Mesodermal cell (in vitro differentiated cells): Measurements from ENCODE around the gene CRYBB1.

ENCODE experiments used
- H3K27ac ChIP-seq: 2 replicates; pipeline ENCODE4 v1.7.0; 2013; ENCODE audit warnings: mild to moderate bottlenecking, low read depth, low read length, moderate library complexity; ENCODE audit not compliant: severe bottlenecking
- H3K36me3 ChIP-seq: 2 replicates; pipeline ENCODE4 v1.7.1; 2013; ENCODE audit warnings: mild to moderate bottlenecking, low read length, moderate library complexity; ENCODE audit not compliant: control insufficient read depth, insufficient read depth
- H3K4me1 ChIP-seq: one replicate; pipeline ENCODE4 v1.7.1; 2013; ENCODE audit warnings: mild to moderate bottlenecking, low read length; ENCODE audit not compliant: insufficient read depth, control insufficient read depth, poor library complexity, severe bottlenecking
- H3K4me3 ChIP-seq: 2 replicates; pipeline ENCODE4 v1.7.0; 2013; ENCODE audit warnings: low read length, control low read depth, mild to moderate bottlenecking; ENCODE audit not compliant: insufficient read depth, poor library complexity, severe bottlenecking; ENCODE audit errors: extremely low read depth
- H3K9me3 ChIP-seq: 2 replicates; pipeline ENCODE4 v1.7.1; 2013; ENCODE audit warnings: mild to moderate bottlenecking, low read length, moderate library complexity; ENCODE audit not compliant: control insufficient read depth
- WGBS, 2 experiments: methylation state at CpG; one replicate each; pipeline ENCODE4 v1.1.5; 2013; ENCODE audit warnings: missing lambda C conversion rate in 2 of 2; ENCODE audit not compliant: insufficient coverage in 2 of 2; 5-methylcytosine and 5-hydroxymethylcytosine counted together

Gene CRYBB1

DNA sequence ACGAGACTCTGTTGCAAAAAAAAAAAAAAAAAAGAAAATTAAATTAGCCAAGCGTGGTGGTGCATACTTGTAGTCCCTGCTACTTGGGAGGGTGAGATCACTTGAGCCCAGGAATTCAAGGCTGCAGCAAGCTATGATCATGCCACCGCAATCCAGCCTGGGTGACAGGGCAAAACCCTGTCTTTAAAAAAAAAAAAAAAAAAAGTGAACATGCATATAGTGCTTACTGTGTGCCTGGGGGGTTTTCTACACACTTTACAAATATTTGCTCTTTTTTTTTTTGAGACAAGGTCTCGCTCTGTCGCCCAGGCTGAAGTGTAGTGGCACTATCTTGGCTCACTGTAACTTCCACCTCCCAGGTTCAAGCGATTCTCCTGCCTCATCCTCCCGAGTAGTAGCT is 40.7 kb downstream of the CRYBB1 start:
- 95 to 97% methylated on average over 5 of the region's 7 CpGs for WGBS, 2 experiments
- H3K4me3 ChIP-seq: no peak overlapping the region
- H3K9me3 ChIP-seq: no peaks in the 10 kb centered on the region
- H3K27ac ChIP-seq: no peak overlapping the region
- H3K4me1 ChIP-seq: peaks cover 16% of the 10 kb centered on the region
- peaks cover 15% of the 10 kb centered on the region for H3K36me3 ChIP-seq

DNA sequence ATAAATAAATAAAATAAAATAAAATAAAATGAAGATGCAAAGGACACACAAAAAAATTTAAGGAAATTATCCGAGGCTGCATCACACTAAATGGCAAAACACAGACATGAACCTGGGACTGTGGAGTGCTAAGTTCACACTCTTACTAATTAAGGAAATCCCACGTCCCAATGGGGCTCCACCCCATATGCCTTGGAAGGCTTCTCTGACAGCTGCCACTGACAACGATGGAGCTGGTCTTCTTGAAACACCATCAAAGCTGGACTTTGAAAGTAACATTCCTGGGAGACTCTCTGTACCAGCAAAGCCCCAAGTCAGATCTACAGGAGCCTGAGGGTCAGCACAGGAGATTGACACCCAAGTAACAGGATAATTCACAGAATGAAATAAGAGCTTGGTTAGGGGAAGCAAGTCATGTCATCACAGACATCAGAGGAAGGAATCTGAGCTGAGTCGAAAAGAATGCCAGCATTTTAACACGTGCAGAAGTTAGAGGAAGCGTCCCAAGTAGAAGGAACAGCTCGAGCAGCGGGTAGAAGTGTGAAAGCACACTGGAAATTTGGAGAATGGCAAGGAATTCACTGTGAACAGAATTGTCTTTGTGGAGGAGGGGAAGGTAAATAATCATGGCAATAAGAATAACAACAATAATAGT is 41.7 kb downstream of the CRYBB1 start:
- H3K4me3 ChIP-seq: no peak overlapping the region
- peaks cover 15% of the 10 kb centered on the region for H3K4me1 ChIP-seq
- H3K27ac ChIP-seq: peak overlapping the region; percentile 23
- H3K36me3 ChIP-seq: peaks cover 9% of the 10 kb centered on the region
- 63 to 69% methylated on average over 7 to 8 of the region's 8 CpGs for WGBS, 2 experiments
- H3K9me3 ChIP-seq: no peaks in the 10 kb centered on the region

DNA sequence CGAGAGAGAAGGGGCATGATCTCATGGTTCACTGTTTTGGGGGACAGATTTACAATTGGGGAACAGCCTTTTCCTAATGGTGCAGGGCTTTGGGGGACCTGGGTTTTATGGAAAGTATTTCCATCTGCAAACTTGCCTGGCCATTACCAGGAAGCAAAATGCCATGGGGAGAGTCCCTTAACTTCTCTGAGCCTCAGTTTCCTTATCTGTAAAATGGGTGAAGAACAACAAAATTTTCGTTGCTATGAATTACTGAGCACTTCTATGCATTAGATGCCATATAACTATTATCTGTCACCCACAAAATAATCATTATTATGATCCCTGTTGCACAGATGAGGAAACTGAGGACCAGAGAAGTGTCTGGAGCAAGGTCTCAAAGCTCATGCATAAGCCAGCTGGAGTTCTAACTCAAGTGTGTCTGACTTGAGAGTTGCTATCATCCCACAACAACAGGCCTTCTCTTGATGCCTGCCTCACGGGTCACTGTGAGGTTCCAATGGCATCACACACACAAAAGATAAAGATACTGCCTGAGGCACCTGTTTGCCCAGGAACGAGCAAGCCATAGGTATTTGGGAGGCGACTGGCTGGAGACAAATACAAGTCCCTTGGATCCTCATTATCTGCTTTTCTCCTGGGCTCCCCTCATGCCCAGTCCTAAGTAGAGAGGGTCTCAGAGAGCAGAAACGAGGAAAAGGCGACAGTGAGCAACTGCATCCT is 43.7 kb downstream of the CRYBB1 start:
- Histone ChIP-seq H3K27ac (no peak overlapping the region), H3K9me3 (no peaks in the 10 kb centered on the region), H3K36me3 (peaks cover 12% of the 10 kb centered on the region), H3K4me3 (no peak overlapping the region), H3K4me1 (peaks cover 4% of the 10 kb centered on the region)
- 86 to 93% methylated on average over 5 to 6 of the region's 7 CpGs for WGBS, 2 experiments

DNA sequence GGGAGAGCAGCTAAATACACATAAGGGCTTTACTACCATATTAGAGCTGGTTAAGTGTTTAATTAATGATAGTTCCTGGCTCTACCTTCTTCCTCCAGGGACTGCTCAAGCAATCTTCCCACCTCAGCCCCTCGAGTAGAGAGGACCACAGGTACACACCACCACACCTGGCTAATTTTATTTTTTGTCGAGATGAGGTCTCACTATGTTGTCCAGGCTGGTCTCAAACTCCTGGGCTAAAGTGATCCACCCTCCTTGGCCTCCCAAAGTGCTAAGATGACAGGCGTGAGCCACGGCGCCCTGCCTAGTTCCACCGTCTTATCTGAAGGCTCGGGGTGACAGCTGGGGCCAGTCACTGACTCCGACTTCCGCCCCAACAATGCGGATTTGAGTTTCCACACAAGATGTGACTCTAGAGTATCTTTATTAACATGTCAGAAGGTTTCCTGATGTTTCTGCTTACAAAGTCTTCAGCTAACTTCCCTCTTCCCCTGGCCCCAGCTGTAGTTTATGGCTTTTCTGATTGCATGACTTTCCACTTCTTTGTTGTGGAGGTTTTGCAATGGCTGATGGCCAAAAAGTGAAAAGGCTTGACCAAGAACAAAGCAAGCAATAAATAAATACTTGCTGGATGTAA is 44.7 kb downstream of the CRYBB1 start:
- WGBS, 2 experiments: 89 to 92% methylated on average over 8 to 9 of the region's 10 CpGs
- peak overlapping the region; percentile 24 for H3K27ac ChIP-seq
- peaks cover 11% of the 10 kb centered on the region for H3K36me3 ChIP-seq
- H3K4me3 ChIP-seq: no peak overlapping the region
- no peaks in the 10 kb centered on the region for H3K9me3 ChIP-seq
- peaks cover 11% of the 10 kb centered on the region for H3K4me1 ChIP-seq

DNA sequence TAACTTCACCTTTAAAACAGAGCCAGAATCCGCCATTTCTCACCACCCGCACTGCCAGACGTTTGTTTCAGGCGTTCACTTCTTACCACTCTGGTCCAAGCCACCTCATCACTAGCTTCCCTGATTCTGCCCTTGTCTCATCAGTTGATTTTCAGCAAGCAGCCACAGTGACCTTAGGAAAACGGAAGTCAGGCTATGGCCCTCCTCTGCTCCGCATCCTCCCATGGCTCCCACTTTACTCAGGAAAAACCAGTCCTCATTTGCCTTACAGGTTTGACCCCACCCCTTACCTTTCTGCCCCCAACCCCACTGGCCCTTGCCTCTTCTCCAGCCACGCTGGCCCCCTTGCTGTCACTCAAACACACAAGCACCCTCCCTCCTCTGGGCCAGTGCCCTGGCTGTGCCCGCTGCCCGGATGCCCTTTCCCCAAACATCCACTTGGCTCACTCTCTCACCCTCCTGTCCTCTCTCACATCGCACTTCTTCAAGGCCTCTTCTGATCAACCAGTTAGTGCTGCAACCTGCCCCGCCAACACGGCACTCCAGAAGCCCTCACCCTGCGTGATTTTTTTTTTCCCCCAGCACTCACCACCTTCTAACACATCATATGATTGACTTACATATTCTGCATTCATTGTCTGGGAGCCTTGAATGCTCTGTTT is 46.8 kb downstream of the CRYBB1 start:
- H3K4me3 ChIP-seq: no peak overlapping the region
- H3K9me3 ChIP-seq: no peaks in the 10 kb centered on the region
- H3K36me3 ChIP-seq: peaks cover 11% of the 10 kb centered on the region
- peaks cover 19% of the 10 kb centered on the region for H3K4me1 ChIP-seq
- no peak overlapping the region for H3K27ac ChIP-seq
- WGBS, 2 experiments: 80 to 90% methylated on average over 8 to 13 of the region's 13 CpGs

DNA sequence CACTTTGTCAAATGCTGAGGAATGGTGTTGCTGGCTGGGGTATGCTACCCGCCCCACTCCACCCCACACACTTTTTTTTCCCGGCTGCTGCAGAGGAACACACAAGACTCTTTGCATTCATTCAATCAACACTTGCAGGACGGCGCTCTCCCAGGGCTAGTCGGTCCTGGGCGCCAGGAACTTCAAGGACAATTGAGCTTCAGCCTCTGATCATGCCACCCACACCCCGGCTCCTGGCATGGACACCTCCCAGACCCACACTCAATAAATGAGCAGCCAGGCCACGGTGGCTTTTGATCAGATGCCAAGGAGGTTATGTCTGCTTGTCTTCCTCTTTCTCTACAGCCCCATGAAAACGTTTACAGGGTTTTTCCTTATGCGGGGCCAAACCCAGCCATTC is 47.7 kb downstream of the CRYBB1 start:
- 77 to 81% methylated on average over 9 to 10 of the region's 10 CpGs for WGBS, 2 experiments

DNA sequence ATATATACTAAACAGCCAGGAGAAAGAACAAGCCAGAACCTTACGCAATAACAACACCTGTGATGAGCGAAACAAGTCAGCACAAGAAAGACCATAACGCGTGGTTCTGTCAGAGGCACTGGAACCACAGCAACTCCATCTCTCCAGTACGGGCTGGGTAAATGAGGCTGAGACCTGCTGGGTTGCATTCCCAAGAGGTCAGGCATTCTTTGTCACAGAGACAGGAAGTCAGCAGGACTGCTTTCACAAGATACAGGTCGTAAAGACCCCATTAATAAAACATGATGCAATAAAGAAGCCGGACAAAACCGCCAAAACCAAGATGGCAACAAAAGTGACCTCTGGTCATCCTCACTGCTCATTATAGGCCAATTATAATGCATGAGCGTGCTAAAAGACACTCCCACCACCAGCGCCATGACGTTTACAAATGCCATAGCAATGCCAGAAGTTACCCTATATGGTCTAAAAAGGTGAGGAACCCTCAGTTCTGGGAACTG is 49.6 kb downstream of the CRYBB1 start:
- Histone ChIP-seq H3K4me1 (peaks cover 19% of the 10 kb centered on the region), H3K27ac (peak overlapping the region; percentile 87), H3K9me3 (no peaks in the 10 kb centered on the region), H3K36me3 (peaks cover 21% of the 10 kb centered on the region), H3K4me3 (no peak overlapping the region)
- WGBS, 2 experiments: 28 to 29% methylated on average over 7 to 8 of the region's 11 CpGs

More for the DNA sequence above, 47.7 kb downstream of the CRYBB1 start:
- Histone ChIP-seq H3K27ac (no peak overlapping the region), H3K4me3 (no peak overlapping the region), H3K9me3 (no peaks in the 10 kb centered on the region), H3K4me1 (peaks cover 19% of the 10 kb centered on the region), H3K36me3 (peaks cover 14% of the 10 kb centered on the region)

DNA sequence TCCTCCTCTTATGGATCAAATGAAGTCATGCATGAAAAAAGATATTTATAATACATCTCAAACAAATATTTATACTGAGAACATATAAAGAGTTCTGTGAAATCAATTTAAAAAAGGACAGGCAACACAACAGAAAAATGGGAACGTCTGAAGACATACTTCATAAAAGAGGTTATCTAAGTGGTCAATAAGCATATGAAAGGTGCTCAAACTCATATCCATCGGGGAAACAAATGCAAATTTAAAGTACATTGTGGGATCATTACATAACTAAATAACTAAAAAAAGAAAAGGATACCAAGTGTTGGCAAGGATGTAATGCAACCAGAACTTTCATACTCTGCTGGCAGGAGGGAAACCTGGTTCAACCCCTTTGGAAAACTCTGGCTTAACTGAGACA is 50.2 kb downstream of the CRYBB1 start:
- H3K9me3 ChIP-seq: no peaks in the 10 kb centered on the region
- H3K4me3 ChIP-seq: no peak overlapping the region
- WGBS, 2 experiments: 33 to 40% methylated on average over 1 of the region's 2 CpGs
- peaks cover 19% of the 10 kb centered on the region for H3K4me1 ChIP-seq
- peak overlapping the region; percentile 87 for H3K27ac ChIP-seq
- H3K36me3 ChIP-seq: peaks cover 21% of the 10 kb centered on the region

DNA sequence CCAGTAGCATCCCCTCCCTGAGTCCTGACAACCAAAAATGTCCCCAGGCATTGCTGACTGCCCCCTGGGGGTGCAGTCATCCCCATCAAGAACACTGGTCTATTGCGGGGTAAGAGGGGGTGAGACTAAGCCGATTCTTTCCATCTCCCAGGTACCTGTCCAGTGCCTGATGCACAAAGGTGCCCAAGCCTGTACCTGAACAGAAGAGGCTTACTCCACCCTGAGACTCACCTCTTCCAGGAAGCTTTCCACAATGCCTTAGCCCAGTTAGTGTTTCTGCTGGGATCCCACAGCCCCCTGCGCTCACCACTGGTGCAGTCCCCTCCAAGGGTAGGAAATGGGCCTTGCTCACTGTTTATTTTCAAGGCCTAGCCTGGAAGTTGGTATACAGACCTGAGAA is 50.8 kb downstream of the CRYBB1 start:
- H3K36me3 ChIP-seq: peaks cover 21% of the 10 kb centered on the region
- WGBS, 2 experiments: 81 to 100% methylated on average over 1 to 3 of the region's 3 CpGs
- H3K27ac ChIP-seq: no peak overlapping the region

DNA sequence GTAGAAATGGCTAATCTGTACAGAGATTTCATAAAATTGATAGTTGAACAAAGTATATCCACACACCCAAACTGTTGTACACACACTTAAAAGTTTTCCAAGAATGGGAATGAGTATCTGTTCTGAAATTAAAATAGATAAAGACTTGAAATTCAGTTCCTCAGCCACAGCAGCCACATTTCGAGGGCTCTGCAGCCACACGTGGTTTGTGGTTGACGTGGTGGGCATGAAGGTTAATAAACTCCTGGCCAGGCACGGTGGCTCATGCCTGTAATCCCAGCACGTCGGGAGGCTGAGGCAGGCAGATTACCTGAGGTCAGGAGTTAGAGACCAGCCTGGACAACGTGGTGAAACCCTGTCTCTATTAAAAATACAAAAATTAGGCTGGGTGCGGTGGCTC is 51.9 kb downstream of the CRYBB1 start:
- WGBS, 2 experiments: 87 to 91% methylated on average over 7 to 8 of the region's 8 CpGs

More for the DNA sequence above, 50.8 kb downstream of the CRYBB1 start:
- H3K9me3 ChIP-seq: no peaks in the 10 kb centered on the region
- no peak overlapping the region for H3K4me3 ChIP-seq
- H3K4me1 ChIP-seq: peaks cover 19% of the 10 kb centered on the region

More for the DNA sequence above, 51.9 kb downstream of the CRYBB1 start:
- peaks cover 21% of the 10 kb centered on the region for H3K36me3 ChIP-seq
- H3K27ac ChIP-seq: no peak overlapping the region
- no peak overlapping the region for H3K4me3 ChIP-seq
- H3K4me1 ChIP-seq: peaks cover 19% of the 10 kb centered on the region
- no peaks in the 10 kb centered on the region for H3K9me3 ChIP-seq
